ENCODE data around the gene KIR3DL1.
"Not testable (repeated sequence)": the region's sequence is repeated elsewhere in the genome, so short reads cannot be mapped to it uniquely, and the experiment has no call there.

Gene KIR3DL1

DNA sequence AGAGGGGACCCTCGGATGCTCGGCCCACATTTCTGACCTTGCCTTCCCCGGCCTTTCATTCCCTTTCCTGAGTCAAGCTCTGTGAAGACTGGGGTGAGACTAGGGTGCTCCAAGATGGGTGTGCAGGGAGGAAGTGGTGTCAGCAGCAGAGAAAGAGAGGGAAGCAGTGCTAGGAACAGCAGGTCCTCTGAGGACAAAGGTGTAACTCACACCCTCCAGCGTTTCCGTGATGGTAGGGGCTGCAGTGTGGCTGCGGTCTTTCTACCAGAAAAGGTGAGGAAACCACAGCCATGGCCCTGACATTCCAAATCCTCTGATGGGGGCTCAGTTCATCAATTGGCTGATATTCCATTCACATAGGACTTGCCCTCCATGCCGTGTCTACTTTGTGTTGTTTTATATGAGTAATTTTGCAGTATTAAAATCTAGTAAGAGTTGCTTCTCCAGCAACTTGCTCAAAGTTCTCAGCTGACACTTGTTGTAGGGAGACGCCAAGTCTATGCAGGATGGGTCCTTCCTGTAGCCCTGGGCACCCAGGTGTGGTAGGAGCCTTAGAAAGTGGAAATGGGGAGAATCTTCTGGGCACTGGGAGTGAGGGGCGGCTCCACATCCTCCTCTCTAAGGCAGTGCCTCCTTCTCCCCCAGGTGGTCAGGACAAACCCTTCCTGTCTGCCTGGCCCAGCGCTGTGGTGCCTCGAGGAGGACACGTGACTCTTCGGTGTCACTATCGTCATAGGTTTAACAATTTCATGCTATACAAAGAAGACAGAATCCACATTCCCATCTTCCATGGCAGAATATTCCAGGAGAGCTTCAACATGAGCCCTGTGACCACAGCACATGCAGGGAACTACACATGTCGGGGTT is 1.6 kb downstream of the KIR3DL1 start:
- DNase-seq: no peak

DNA sequence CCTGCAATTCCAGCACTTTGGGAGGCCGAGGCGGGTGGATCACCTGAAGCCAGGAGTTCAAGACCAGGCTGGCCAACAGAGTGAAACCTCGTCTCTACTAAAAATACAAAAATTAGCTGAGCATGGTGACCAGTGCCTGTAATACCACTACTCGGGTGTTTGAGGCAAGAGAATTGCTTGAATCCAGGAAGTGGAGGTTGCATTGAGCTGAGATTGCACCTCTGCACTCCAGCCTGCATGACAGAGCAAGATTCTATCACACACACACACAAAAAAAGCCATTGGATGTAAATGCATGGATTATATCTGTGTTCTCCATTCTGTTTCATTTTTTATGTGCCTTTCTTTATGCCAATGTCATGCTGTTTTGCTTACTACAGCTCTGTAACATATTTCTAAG is 8.1 kb downstream of the KIR3DL1 start:
- not testable (repeated sequence) for DNase-seq

DNA sequence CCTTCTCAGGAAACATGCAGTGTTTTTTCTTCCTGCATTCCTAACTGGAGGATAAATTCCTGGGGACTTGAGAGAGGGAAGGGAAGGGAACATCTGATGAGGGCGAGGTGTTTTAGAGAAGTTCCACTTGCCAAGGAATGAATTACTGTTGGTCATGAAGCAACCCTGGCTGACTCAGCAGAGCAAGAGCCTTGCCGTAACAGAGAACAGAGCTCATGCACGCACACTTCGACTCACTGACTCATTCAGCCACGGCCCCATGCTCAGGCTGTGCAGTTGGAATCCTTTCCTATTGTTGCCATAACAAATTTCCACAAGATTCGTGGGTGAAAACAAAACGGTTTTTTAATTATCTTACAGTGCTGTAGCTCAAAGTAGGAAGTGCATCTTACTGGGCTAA is 9.1 kb downstream of the KIR3DL1 start:
- DNase-seq: not testable (repeated sequence)

DNA sequence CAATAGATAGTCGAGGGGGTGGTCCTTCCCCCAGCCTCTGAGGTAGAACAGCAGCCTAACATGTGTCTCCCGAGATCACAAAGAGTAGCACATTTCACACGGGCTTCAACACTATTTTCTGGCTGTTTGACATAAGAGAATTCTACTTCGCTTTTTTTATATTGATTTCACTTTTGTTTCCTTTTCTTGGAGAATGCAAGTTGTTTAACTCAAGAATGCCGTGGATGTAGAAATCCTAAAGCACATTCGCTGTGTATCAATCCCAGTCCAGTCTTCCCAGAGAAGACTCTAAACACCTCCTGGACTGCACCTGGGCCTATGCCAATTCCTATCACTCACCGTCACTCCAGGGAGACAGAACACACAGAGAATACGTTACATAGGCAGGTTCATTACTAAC is 11.8 kb downstream of the KIR3DL1 start:
- DNase-seq: not testable (repeated sequence)

DNA sequence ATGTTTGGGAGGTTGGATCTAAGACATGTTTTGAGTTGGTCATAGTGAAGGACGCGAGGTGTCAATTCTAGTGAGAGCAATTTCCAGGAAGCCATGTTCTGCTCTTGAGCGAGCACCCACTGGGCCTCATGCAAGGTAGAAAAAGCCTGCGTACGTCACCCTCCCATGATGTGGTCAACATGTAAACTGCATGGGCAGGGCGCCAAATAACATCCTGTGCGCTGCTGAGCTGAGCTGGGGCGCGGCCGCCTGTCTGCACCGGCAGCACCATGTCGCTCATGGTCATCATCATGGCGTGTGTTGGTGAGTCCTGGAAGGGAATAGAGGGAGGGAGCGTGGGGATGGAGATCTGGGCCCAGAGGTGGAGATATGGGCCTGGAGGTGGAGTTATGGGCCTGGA is 16.2 kb downstream of the KIR3DL1 start, which contains the start of gene KIR2DS4:
Gene KIR2DS4, plus strand, starts transcription at position 181 of the 400 bp plus-strand sequence.
- DNase-seq: not testable (repeated sequence)

DNA sequence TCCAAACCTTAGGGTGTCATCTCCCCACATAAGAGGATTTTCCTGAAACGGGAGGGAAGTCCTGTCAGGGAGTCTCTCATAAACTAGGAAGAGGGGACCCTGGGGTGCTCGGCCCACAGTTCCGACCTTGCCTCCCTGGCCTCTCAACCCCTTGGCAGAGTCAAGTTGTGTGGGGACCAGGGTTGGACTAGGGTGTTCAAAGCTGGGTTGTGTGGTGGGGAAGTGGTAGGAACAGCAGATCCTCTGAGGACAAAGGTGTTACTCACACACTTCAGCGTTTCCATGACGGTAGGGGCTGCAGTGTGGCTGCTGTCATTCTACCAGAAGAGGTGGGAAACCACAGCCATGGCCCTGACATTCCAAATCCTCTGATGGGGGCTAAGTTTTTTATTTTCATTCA is 18.9 kb downstream of the KIR3DL1 start:
- not testable (repeated sequence) for DNase-seq

DNA sequence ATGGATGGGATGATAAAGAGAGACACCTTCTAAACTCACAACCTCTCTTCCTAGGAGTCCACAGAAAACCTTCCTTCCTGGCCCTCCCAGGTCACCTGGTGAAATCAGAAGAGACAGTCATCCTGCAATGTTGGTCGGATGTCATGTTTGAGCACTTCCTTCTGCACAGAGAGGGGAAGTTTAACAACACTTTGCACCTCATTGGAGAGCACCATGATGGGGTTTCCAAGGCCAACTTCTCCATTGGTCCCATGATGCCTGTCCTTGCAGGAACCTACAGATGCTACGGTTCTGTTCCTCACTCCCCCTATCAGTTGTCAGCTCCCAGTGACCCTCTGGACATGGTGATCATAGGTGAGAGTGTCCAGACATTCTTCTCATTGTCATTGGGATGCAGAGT is 21.3 kb downstream of the KIR3DL1 start:
- not testable (repeated sequence) for DNase-seq

DNA sequence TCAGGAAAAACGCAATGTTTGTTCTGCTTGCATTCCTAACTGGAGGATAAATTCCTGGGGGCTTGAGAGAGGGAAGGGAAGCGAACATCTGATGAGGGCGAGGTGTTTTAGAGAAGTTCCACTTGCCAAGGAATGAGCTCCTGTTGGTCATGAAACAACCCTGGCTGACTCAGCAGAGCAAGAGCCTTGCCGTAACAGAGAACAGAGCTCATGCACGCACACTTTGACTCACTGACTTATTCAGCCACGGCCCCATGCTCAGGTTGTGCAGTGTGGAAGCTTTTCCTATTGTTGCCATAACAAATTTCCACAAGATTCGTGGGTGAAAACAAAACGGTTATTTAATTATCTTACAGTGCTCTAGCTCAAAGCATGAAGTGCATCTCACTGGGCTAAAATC is 26.9 kb downstream of the KIR3DL1 start:
- DNase-seq: not testable (repeated sequence)

DNA sequence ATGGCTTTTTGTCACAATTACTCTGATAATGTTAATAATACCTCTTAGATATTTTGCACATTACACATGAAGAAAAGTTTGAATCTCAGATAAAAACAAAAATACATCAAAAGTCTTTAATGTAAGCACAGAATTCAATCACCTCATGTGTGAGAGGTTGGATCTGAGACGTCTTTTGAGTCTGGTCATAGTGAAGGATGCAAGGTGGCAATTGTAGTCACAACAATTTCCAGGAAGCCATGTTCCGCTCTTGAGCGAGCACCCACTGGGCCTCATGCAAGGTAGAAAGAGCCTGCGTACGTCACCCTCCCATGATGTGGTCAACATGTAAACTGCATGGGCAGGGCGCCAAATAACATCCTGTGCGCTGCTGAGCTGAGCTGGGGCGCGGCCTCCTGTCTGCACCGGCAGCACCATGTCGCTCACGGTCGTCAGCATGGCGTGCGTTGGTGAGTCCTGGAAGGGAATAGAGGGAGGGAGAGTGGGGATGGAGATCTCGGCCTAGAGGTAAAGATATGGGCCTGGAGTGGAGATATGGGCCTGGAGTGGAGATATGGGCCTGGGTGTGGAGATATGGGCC is 33.9 kb downstream of the KIR3DL1 start, which contains the start of gene KIR3DL2:
Gene KIR3DL2, plus strand, starts transcription at position 383 of the 580 bp plus-strand sequence. Its CDS starts 33 bp downstream, at position 416.
- not testable (repeated sequence) for DNase-seq

DNA sequence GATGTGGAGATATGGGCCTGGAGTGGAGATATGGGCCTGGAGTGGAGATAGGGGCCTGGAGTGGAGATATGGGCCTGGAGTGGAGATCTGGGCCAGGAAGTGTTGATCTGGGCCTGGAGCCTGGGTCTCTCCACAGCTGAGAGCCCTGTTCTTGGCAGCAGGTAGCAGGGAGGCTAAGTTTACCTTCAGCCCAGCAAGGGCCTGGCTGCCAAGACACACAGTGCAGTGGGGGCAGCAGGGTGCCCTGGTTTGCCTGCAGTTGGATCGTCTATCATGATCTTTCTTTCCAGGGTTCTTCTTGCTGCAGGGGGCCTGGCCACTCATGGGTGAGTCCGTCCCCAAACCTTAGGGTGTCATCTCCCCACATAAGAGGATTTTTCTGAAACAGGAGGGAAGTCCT is 34.7 kb downstream of the KIR3DL1 start:
- DNase-seq: no peak

DNA sequence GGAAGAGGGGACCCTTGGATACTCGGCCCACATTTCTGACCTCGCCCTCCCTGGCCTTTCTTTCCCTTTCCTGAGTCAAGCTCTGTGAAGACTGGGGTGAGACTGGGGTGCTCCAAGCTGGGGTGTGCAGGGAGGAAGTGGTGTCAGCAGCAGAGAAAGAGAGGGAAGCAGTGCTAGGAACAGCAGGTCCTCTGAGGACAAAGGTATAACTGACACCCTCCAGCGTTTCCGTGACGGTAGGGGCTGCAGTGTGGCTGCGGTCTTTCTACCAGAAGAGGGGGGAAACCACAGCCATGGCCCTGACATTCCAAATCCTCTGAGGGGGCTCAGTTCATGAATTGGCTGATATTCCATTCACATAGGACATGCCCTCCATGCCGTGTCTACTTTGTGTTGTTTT is 35.1 kb downstream of the KIR3DL1 start:
- no peak for DNase-seq

DNA sequence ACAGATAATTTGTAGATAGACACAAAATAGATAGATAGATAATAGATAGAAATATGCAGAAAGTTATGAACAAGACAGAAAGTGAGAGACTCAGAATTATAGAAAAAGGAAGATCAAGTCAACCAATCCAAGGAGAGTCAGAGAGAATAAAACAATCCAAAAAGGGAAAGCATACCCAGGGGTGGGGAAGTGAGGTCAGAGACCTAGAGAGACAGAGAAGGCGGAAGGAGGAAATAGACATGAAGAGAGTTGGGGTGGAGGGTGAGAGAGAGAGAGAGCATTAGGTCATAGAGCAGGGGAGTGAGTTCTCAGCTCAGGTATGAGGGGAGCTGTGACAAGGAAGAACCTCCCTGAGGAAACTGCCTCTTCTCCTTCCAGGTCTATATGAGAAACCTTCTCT is 39.0 kb downstream of the KIR3DL1 start:
- DNase-seq: not testable (repeated sequence)

DNA sequence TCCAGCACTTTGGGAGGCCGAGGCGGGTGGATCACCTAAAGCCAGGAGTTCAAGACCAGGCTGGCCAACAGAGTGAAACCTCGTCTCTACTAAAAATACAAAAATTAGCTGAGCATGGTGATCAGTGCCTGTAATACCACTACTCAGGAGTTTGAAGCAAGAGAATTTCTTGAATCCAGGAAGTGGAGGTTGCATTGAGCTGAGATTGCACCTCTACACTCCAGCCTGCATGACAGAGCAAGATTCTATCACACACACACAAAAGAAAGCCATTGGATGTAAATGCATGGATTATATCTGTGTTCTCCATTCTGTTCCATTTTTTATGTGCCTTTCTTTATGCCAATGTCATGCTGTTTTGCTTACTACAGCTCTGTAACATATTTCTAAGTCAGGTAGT is 42.2 kb downstream of the KIR3DL1 start:
- not testable (repeated sequence) for DNase-seq

DNA sequence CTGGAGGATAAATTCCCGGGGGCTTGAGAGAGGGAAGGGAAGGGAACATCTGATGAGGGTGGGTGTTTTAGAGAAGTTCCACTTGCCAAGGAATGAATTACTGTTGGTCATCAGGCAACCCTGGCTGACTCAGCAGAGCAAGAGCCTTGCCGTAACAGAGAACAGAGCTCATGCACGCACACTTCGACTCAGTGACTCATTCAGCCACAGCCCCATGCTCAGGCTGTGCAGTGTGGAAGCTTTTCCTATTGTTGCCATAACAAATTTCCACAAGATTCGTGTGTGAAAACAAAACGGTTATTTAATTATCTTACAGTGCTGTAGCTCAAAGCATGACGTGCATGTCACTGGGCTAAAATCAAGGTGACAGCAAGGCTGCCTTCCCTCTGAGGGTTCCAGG is 43.2 kb downstream of the KIR3DL1 start:
- DNase-seq: not testable (repeated sequence)

DNA sequence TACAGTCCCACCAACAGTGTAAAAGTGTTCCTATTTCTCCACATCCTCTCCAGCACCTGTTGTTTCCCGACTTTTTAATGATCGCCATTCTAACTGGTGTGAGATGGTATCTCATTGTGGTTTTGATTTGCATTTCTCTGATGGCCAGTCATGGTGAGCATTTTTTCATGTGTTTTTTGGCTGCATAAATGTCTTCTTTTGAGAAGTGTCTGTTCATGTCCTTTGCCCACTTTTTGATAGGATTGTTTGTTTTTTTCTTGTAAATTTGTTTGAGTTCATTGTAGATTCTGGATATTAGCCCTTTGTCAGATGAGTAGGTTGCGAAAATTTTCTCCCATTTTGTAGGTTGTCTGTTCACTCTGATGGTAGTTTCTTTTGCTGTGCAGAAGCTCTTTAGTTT is 47.2 kb downstream of the KIR3DL1 start:
- not testable (repeated sequence) for DNase-seq

DNA sequence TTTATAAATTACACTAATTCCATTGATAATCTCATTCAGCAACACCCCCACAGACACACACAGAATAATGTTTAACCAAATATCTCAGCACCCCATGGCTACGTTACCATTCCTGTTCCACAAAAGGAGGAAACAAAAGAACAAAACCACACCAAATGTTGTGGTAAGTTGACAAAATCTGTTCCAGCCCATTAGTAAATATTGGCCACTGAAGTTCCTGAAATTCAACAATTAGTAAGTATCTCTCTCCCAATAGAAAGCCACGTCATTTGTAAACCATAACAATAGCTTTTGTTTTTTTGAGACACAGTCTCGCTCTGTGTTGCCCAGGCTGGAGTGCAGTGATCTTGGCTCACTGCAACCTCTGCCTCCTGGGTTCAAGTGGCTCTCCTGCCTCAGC is 55.4 kb downstream of the KIR3DL1 start:
- no peak for DNase-seq

DNA sequence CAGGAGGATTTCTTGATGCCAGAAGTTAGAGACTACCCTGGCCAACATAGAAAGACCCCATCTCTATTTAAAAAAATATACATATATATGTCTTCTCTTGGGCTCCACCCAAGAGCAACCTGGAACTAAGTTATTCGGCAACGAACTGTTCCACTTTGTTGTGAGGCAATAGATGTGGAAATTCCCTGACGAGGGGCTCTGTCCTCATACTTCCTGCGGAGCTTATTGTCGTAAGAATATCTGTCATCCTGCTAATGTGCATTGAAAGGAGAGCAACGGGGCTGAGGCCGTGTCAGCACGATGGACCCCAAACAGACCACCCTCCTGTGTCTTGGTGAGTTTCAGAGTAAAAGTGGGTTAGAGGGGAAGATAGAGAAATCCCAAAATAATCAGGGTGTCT is 57.7 kb downstream of the KIR3DL1 start, which contains the start of gene FCAR:
Gene FCAR, plus strand, starts transcription at position 246 of the 400 bp plus-strand sequence. Its CDS starts 55 bp downstream, at position 301.
- no peak for DNase-seq

DNA sequence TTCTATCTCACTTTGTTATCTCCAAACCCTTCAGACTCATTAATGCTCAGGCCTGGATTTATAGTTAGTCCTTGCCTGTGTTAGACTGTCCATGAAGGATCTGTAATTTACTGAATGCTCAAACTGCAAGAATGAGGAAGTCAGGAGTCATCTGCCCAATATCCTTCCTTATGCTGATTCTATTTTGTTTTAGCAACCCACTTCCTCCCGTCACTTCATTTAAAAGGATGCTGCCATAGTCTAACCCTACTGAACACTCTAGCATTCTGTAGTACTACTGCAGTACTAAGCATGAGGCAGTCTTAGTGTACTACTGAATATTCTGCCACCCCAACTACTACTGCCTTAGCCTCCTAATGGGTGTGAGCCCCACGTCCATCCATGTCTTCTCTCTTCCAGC is 59.2 kb downstream of the KIR3DL1 start:
- no peak for DNase-seq

DNA sequence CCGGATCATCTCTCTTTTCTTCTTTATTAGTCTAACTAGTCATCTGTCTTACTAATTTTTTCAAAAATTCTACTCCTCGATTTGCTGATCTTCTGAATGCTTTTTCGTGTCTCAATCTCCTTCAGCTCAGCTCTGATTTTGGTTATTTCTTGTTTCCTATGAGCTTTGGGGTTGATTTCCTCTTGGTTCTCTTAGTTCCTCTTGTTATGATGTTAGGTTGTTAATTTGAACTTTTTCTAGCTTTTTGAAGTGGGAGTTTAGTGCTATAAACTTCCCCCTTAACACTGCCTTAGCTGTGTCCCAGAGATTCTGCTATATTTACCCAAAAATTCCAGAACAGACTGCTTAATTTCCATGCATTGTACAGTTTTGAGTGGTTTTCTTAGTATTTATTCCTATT is 61.2 kb downstream of the KIR3DL1 start:
- DNase-seq: no peak
